ENCODE measurements around the gene LTC4S.

Gene LTC4S

DNA sequence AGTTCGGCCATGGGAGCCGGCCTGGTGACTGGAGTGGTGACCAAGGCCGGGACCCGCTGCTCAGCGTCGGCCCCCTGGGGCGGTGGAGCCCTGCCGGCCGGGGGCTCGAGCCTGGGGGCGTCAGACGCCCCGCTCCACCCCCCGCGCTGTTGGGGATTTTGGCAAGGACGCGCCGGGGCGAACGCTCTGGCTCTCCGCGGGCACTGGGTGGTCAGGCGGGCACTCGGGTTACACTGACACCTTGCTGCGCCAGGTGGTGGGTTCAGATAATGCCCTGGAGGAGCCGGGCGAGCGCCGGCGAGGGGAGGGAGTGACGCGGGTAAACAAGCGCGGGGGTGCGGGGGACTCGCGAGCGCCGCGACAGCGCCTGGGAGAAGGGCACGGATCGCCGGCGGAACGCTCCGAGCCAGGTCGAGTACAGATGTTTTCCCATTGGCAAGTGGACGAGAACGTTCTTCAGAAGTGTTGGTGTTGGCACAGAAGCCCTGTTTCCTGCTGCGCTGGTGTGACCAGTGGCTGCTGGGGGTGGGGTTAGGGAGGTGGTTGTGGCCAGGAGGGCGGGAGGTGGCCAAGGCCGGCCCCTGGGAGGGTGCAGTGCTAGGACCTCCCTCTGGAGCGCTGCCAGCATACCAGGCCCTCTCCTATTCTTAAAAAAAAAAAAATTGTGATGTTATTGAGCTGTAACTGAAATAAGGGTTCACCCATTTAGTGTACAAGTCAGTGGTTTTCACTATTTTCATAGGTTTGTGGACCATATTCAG is 27.7 kb downstream of the LTC4S start:
- Histone ChIP-seq H3K4me2 (peak overlapping the region; percentile 98), H3K9ac (peak overlapping the region; percentile 92), H3K36me3 (peaks cover 42% of the 10 kb centered on the region), H3K27ac (peak overlapping the region; percentile 91), H3K4me3 (peak overlapping the region; percentile 81), H4K20me1 (peaks cover 60% of the 10 kb centered on the region), H3K9me3 (no peaks in the 10 kb centered on the region), H3K27me3 (peaks cover 22% of the 10 kb centered on the region), H3K4me1 (peaks cover 56% of the 10 kb centered on the region)
- TF ChIP-seq Cebpa-rat (IDR thresholded peaks at IDR 0.05) = no peak

DNA sequence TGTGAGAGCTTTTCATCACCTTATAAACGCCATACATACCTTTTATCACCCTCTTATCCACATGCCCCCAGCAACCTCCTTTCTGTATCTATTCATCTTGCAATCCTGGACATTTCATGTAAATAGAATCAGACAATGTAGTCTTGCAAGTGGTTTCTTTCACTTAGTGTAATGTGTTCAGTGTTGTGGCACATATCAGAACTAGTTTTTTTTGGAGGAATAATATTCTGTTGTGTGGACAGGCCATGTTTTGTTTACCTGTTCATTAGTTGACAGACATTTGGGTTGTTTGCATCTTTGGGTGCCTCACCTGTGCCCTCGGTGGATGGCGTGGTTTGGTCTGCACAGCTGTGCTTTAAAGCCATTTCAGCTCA is 28.3 kb downstream of the LTC4S start:
- H3K9me3 ChIP-seq = no peaks in the 10 kb centered on the region
- peaks cover 16% of the 10 kb centered on the region for H3K27me3 ChIP-seq
- H3K4me1 ChIP-seq = peaks cover 54% of the 10 kb centered on the region
- H4K20me1 ChIP-seq = peaks cover 58% of the 10 kb centered on the region
- peaks cover 48% of the 10 kb centered on the region for H3K36me3 ChIP-seq
- peak overlapping the region; percentile 92 for H3K9ac ChIP-seq
- H3K4me2 ChIP-seq = peak overlapping the region; percentile 98
- 0 out of 2 replicates have a peak overlapping the region, but pooled peaks have one; percentile 22 for H3K27ac ChIP-seq
- peak overlapping the region; percentile 81 for H3K4me3 ChIP-seq
- no peak for TF ChIP-seq Cebpa-rat (IDR thresholded peaks at IDR 0.05)

DNA sequence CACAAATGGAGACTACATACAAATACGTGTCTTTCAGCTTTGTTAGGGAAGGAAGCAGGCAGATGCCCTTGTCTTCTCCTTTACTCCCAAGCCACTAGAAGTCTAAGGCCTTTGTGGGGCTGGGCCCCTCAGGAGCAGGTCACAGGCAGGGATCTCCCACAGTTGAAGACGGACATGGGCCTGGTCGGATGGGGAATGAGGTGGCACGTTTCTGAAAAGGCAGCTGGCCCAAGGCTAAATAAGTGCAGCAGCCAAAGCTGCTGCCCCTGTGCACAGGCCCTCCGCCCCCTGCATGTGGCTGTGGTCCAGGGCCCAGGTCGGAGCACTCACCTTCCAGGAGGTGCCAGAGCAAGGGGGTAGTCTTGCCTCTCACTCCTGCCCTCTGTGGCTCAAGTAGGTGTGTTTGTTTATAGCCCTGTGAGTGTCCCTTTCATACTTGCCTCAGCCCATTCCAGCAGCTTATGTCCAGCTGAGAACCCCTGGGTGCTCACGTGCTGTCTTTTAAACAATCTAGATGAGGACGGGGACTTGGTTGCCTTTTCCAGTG is 28.7 kb downstream of the LTC4S start:
- Histone ChIP-seq H3K27me3 (peaks cover 12% of the 10 kb centered on the region), H3K9me3 (no peaks in the 10 kb centered on the region), H3K4me2 (peak overlapping the region; percentile 98), H4K20me1 (peaks cover 63% of the 10 kb centered on the region), H3K36me3 (peaks cover 52% of the 10 kb centered on the region), H3K9ac (peak overlapping the region; percentile 19; the same call in 1 of the 2 replicates), H3K27ac (0 out of 2 replicates have a peak overlapping the region, but pooled peaks have one; percentile 22), H3K4me1 (peaks cover 54% of the 10 kb centered on the region), H3K4me3 (no peak overlapping the region)
- TF ChIP-seq Cebpa-rat (IDR thresholded peaks at IDR 0.05) = no peak

DNA sequence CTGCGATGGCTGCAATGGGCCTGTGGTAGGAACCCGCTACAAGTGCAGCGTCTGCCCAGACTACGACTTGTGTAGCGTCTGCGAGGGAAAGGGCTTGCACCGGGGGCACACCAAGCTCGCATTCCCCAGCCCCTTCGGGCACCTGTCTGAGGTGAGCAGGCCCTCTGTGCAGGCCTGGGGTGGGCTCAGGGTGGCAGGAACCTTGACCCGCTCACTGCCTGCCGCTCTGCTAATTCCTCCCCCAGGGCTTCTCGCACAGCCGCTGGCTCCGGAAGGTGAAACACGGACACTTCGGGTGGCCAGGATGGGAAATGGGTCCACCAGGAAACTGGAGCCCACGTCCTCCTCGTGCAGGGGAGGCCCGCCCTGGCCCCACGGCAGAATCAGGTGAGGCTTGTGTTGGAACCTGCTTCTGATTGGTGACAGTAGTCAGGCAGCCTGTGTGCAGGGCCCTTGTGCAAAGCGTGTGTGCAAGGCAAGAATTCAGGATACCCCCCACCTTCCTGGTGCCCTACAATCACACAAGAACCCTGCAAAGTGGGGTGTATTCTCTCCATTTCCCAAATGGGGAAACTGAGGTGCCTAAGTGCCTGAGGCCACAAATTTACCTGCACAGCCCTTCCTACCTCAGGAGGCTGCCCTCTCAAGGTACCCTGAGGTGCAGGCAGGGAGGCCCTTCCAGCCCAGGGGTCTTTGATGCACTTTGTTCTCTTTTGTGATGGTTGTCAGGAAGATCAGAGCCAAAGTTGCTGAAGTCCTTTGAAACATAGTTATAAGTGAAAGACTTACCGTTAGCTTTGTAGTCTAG is 30.4 kb downstream of the LTC4S start:
- H3K4me2 ChIP-seq = no peak overlapping the region
- H4K20me1 ChIP-seq = peaks cover 68% of the 10 kb centered on the region
- TF ChIP-seq Cebpa-rat (IDR thresholded peaks at IDR 0.05) = no peak
- no peak overlapping the region for H3K4me3 ChIP-seq
- H3K9me3 ChIP-seq = peaks cover 2% of the 10 kb centered on the region; the same call in 1 of the 2 replicates
- no peaks in the 10 kb centered on the region for H3K27me3 ChIP-seq
- H3K4me1 ChIP-seq = peaks cover 42% of the 10 kb centered on the region
- H3K36me3 ChIP-seq = peaks cover 69% of the 10 kb centered on the region
- no peak overlapping the region for H3K27ac ChIP-seq
- no peak overlapping the region for H3K9ac ChIP-seq

DNA sequence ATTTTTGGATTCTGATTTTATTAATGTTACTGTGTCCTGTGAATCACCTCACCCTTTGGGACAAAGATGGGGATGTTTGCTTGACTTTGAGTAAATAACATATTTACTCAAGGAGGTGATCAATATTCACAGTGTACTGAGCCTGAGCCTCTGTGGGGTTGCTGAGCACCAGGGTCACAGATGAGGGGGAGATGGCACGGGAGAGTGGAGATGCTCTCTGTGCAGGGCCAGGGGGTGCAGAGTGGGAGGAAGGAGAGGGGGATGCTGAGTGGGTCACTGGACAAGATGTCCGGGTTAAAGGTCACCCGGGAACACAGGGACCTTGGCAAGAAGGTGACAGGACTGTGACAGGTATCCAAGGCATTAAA is 30.9 kb downstream of the LTC4S start:
- no peak overlapping the region for H3K4me3 ChIP-seq
- H3K27me3 ChIP-seq = no peaks in the 10 kb centered on the region

DNA sequence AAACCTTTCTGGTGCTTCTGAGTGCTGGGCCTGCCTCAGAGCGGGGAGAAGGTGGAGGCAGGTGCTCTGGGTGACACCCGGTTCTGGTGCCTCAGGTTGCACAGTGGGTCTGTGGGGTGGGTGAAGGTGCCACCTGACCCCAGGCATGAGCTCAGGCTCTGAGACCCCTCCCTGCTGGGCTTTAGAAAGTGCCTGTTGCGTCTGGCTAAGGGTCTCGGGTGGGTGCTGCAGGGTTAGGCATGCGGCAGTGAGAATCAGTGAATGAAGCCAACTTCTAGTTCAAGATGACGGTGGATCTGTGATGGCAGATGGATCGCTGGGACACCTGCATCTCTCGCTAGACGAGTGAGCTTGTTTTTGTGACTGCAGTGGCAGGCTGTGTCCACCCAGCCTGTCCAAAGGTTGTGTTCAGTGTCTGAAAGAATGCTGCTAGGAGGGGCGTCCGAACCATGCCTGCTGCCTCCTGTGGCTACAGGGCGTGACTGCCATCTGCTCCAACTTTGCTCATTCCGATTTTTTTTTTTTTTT is 31.9 kb downstream of the LTC4S start:
- peaks cover 68% of the 10 kb centered on the region for H4K20me1 ChIP-seq
- H3K36me3 ChIP-seq = peaks cover 84% of the 10 kb centered on the region
- H3K27ac ChIP-seq = no peak overlapping the region
- peaks cover 16% of the 10 kb centered on the region for H3K9me3 ChIP-seq
- no peak for TF ChIP-seq Cebpa-rat (IDR thresholded peaks at IDR 0.05)
- no peaks in the 10 kb centered on the region for H3K27me3 ChIP-seq
- no peak overlapping the region for H3K4me3 ChIP-seq
- no peak overlapping the region for H3K4me2 ChIP-seq
- H3K9ac ChIP-seq = no peak overlapping the region
- peaks cover 28% of the 10 kb centered on the region for H3K4me1 ChIP-seq

More for the DNA sequence above, 30.9 kb downstream of the LTC4S start:
- Histone ChIP-seq H3K9ac (no peak overlapping the region), H3K36me3 (peaks cover 74% of the 10 kb centered on the region), H3K9me3 (peaks cover 6% of the 10 kb centered on the region), H3K4me2 (no peak overlapping the region), H4K20me1 (peaks cover 68% of the 10 kb centered on the region), H3K4me1 (peaks cover 37% of the 10 kb centered on the region), H3K27ac (no peak overlapping the region)
- no peak for TF ChIP-seq Cebpa-rat (IDR thresholded peaks at IDR 0.05)

DNA sequence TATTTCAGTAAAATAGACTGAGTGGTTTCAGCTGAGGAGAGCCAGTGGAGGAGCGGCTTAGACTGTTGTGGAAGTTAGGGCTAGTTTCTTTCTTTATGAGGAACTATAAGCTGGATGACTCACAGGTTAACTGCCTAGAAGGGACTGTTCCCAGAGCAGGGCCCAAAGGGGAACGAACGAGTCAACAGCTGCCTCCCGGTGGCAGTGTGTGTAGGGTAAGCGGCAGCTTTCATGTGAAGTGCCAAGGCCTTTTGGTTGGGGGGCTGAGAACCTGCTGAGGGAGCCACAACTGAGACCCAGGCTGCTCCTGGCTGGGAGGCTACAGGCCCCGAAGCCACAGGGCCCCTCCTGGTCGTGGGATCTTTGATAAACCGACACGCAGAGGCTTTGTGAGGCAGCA is 33.9 kb downstream of the LTC4S start:
- peaks cover 100% of the 10 kb centered on the region for H3K36me3 ChIP-seq
- no peak overlapping the region for H3K4me3 ChIP-seq
- no peak overlapping the region; the same call in 1 of the 2 replicates for H3K4me2 ChIP-seq
- H3K4me1 ChIP-seq = peaks cover 18% of the 10 kb centered on the region
- peak overlapping the region; percentile 22; the same call in 1 of the 2 replicates for H3K27ac ChIP-seq
- no peak for TF ChIP-seq Cebpa-rat (IDR thresholded peaks at IDR 0.05)
- H3K9me3 ChIP-seq = peaks cover 17% of the 10 kb centered on the region
- H4K20me1 ChIP-seq = peaks cover 57% of the 10 kb centered on the region
- no peaks in the 10 kb centered on the region for H3K27me3 ChIP-seq
- no peak overlapping the region for H3K9ac ChIP-seq

DNA sequence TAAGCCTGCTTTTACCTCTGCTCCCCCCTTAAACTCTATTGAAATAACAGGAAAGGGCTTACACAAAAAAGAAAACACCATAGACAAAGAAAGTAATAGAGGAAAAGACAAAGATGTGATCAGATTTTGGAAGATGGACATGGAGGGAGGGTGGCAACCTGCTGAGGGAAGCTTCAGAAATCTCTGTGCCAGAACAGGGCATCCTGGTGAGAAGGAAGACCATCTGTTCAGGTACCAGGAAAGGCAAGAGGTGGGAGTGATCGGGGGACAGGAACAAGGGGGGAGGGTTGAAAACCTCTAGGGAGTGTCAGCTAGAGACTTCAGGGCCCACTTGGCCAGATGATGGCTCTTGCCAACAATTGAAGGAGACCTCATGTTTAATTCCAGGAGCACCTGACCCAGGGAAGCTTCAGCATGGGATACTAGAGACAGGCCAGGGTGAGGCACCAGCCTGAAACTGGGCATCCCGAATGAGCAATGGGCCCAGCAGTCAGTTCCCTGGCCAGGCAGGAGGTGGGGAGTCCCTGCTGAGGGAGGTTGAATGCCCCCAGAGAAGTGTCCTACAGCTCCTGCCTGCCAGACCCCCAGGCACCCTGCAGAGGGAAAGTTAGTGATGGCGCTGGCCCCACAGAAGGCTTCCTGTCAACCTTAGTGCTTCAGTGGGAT is 35.1 kb downstream of the LTC4S start:
- no peaks in the 10 kb centered on the region for H3K27me3 ChIP-seq
- H4K20me1 ChIP-seq = peaks cover 51% of the 10 kb centered on the region
- H3K27ac ChIP-seq = no peak overlapping the region
- peaks cover 100% of the 10 kb centered on the region for H3K36me3 ChIP-seq
- no peak overlapping the region for H3K4me3 ChIP-seq
- TF ChIP-seq Cebpa-rat (IDR thresholded peaks at IDR 0.05) = no peak
- H3K4me2 ChIP-seq = no peak overlapping the region
- peaks cover 26% of the 10 kb centered on the region for H3K9me3 ChIP-seq
- H3K9ac ChIP-seq = no peak overlapping the region
- H3K4me1 ChIP-seq = peaks cover 13% of the 10 kb centered on the region; the same call in 1 of the 2 replicates

DNA sequence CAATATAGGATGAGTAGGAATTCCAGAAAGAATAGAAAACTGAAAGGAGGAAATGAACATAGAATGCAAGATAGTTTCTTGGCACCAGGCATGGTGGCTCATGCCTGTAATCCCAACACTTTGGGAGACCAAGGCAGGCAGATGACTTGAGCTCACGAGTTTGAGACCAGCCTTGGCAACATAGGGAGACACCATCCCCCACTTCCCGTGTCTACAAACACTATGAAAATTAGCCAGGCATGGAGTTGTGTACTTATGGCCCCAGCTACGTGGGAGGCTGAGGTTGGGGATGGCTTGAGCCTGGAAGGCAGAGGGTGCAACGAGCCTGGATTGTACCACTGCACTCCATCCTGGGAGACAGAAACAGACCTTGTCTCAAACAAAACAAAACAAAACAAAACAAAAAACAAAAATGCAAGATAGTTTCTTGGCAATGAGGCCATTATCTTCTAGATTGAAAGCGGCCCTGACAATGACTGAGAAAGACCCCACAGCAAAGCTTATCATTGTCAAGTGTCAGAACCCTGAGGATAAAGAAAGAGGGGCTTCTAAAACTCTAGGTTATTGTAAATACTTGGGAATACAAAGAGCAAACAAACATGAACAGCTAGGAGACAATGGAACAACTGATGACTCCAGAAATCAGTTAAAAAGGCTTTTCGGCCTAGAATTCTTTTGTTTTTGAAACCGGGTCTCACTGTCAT is 36.1 kb downstream of the LTC4S start:
- H3K4me3 ChIP-seq = no peak overlapping the region
- peaks cover 41% of the 10 kb centered on the region for H4K20me1 ChIP-seq
- no peak overlapping the region for H3K27ac ChIP-seq
- peaks cover 27% of the 10 kb centered on the region for H3K9me3 ChIP-seq
- peaks cover 97% of the 10 kb centered on the region for H3K36me3 ChIP-seq
- no peak overlapping the region for H3K4me2 ChIP-seq
- H3K27me3 ChIP-seq = no peaks in the 10 kb centered on the region
- H3K9ac ChIP-seq = no peak overlapping the region
- TF ChIP-seq Cebpa-rat (IDR thresholded peaks at IDR 0.05) = no peak
- peaks cover 13% of the 10 kb centered on the region; the same call in 1 of the 2 replicates for H3K4me1 ChIP-seq

All from BLaER1 (cell line).